ACC112 (cell line): ENCODE data around the gene CHCT1.
"Not testable (repeated sequence)": the region's sequence is repeated elsewhere in the genome, so short reads cannot be mapped to it uniquely, and the experiment has no call there.

Experiments used
- H2AFZ ChIP-seq: fragments of 200-600 bp; sonication (generic); one replicate; pipeline ENCODE4 v1.6.0; 2017; ENCODE audit warnings: antibody characterized with exemption, low read length; ENCODE audit not compliant: unreplicated experiment
- H3K27ac ChIP-seq: fragments of 200-600 bp; sonication (generic); 2 replicates; pipeline ENCODE4 v1.5.1; 2014; ENCODE audit warnings: low read depth, mild to moderate bottlenecking, antibody characterized with exemption, low read length, moderate library complexity
- H3K27me3 ChIP-seq: fragments of 200-600 bp; sonication (generic); 2 replicates; pipeline ENCODE4 v1.6.1; 2014; ENCODE audit warnings: mild to moderate bottlenecking, antibody characterized with exemption, low read length, moderate library complexity, mixed read lengths; ENCODE audit not compliant: insufficient read depth
- H3K36me3 ChIP-seq: fragments of 200-600 bp; sonication (generic); 2 replicates; pipeline ENCODE4 v1.6.1; 2016; ENCODE audit warnings: mild to moderate bottlenecking, antibody characterized with exemption, low read length, moderate library complexity, mixed read lengths; ENCODE audit not compliant: insufficient read depth
- H3K4me1 ChIP-seq: fragments of 200-600 bp; sonication (generic); one replicate; pipeline ENCODE4 v1.6.1; 2016; ENCODE audit warnings: low read length, mixed read lengths; ENCODE audit not compliant: insufficient read depth, unreplicated experiment, control insufficient read depth
- H3K4me3 ChIP-seq: fragments of 200-600 bp; sonication (generic); 2 replicates; pipeline ENCODE4 v1.5.1; 2014; ENCODE audit warnings: mild to moderate bottlenecking, low read depth, low read length
- H3K79me2 ChIP-seq: fragments of 200-600 bp; sonication (generic); one replicate; pipeline ENCODE4 v1.6.0; 2016; ENCODE audit warnings: low read length; ENCODE audit not compliant: control insufficient read depth, unreplicated experiment, insufficient read depth

The CHCT1 gene

DNA sequence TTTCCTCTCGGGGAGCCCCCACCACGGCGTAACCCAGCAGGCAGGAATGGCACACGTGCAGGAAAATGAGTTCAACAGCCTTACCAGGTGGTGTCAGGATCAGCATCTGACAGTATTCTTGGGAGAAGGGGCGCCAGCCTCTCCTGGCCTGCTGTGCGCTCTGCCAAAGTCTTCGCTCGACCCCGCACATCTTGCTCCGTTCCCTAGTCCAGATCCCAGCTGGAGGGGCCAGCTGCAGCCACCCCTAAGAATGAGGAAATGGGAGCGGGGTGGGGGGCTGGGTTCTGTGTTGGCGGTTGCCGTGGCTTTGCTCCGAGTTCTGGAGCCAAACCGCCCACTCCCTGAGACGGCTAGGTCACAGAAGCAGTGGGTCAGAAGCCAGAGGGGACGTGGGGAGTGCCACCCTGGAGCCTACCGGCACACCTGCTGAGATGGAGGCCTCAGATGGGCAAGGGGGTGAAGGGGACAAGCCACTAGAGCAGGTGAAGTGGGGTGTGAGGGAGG is at the start of gene CHCT1:
TSS of gene CHCT1 (plus strand) at position 328 of the 504 bp plus-strand sequence. CDS start at position 432, 104 bp downstream.
- Histone ChIP-seq H3K27ac (no peak within 1 kb of the TSS), H3K36me3 (no peaks in the 10 kb centered on the region), H3K4me1 (peaks cover 5% of the 10 kb centered on the region), H2AFZ (peak within 1 kb of the TSS; percentile 94), H3K27me3 (no peaks in the 10 kb centered on the region), H3K4me3 (peak within 1 kb of the TSS; percentile 85), H3K79me2 (no peaks in the 10 kb centered on the region)

GRCh38 chr17:60372790-60373483 is 49.4 kb upstream of the CHCT1 start:
- Histone ChIP-seq H3K4me3 (no peak overlapping the region), H2AFZ (no peak overlapping the region), H3K79me2 (peaks cover 45% of the 10 kb centered on the region)

DNA sequence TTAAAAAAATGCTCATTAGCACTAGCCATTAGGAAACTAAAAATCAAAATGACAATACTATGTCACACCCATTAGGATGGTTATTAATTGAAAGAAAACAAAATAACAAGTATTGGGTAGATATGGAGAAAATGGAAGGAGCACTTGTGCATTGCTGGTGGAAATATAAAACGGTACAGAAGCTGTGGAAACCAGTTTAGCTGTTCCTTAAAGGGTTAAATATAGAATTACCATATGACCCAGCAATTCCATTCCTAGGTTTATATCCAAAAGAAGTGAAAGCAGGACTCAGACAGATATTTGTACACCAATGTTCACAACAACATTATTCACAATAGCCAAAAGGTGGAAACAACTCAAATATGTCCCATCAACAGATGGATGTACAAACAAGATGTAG is 44.1 kb upstream of the CHCT1 start:
- H3K27ac ChIP-seq, H3K27me3 ChIP-seq, H3K4me1 ChIP-seq, H3K36me3 ChIP-seq, H2AFZ ChIP-seq, H3K4me3 ChIP-seq: not testable (repeated sequence)
- peaks cover 29% of the 10 kb centered on the region for H3K79me2 ChIP-seq

More at GRCh38 chr17:60372790-60373483, 49.4 kb upstream of the CHCT1 start:
- no peaks in the 10 kb centered on the region for H3K36me3 ChIP-seq
- H3K27ac ChIP-seq: peak overlapping the region; percentile 64
- H3K27me3 ChIP-seq: no peaks in the 10 kb centered on the region
- H3K4me1 ChIP-seq: peaks cover 8% of the 10 kb centered on the region

DNA sequence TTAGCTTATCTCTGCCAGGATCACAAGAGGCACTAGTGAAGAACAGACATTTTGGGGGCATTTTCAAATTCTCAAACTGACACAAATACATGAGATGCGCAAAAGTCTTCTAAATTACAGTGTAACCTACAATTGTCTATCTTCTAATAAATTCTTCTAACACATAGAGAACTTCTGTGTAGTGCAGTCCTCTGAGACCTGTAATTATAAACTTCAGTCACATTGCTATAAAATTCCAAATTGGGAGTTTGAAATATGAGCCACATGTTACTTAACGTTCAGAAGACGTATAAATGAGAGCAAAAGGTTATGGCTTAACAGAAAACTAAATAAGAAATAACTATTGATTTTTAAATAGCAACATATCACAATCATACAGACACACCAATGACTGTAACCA is 42.8 kb upstream of the CHCT1 start:
- H3K4me1 ChIP-seq, H3K27ac ChIP-seq, H3K27me3 ChIP-seq, H3K4me3 ChIP-seq, H3K36me3 ChIP-seq, H2AFZ ChIP-seq: not testable (repeated sequence)
- peaks cover 40% of the 10 kb centered on the region for H3K79me2 ChIP-seq

DNA sequence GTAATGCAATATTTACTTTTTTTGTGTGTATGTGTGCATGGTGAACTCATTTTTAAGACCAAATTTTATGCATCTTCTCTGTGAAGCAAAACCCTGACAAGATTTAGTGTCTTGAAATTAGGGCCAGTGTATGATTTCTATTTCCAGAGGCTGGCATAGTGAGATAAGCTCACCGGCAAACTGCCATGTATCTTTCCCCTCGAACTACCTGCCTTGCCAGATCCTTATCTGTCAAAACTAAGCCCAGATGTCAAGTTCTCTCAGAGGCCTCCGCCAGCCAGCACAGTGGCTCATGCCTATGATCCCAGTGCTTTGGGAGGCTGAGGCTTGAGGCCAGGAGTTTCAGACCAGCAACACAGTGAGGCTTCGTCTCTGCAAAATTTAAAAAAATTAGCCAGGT is 40.3 kb upstream of the CHCT1 start:
- no peak overlapping the region for H3K27ac ChIP-seq
- no peak overlapping the region for H3K4me3 ChIP-seq
- H3K79me2 ChIP-seq: peaks cover 63% of the 10 kb centered on the region
- peaks cover 21% of the 10 kb centered on the region for H3K4me1 ChIP-seq
- peaks cover 7% of the 10 kb centered on the region; the same call in 1 of the 2 replicates for H3K36me3 ChIP-seq
- no peak overlapping the region for H2AFZ ChIP-seq
- H3K27me3 ChIP-seq: no peaks in the 10 kb centered on the region

GRCh38 chr17:60383379-60383778 is 38.9 kb upstream of the CHCT1 start:
- peaks cover 30% of the 10 kb centered on the region for H3K4me1 ChIP-seq
- H3K27ac ChIP-seq: peak overlapping the region; percentile 53

DNA sequence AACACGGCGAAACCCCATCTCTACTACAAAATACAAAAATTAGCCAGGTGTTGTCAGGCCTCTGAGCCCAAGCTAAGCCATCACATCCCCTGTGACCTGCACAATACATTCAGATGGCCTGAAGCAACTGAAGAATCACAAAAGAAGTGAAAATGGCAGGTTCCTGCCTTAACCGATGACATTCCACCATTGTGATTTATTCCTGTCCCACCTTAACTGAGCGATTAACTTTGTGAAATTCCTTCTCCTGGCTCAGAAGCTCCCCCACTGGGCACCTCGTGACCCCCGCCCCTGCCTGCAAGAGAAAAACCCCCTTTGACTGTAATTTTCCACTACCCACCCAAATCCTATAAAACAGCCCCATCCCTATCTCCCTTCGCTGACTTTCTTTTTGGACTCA is 37.4 kb upstream of the CHCT1 start:
- H3K4me1 ChIP-seq: peaks cover 43% of the 10 kb centered on the region
- not testable (repeated sequence) for H3K27me3 ChIP-seq, H3K4me3 ChIP-seq, H3K36me3 ChIP-seq, H3K27ac ChIP-seq, H2AFZ ChIP-seq
- peaks cover 80% of the 10 kb centered on the region for H3K79me2 ChIP-seq

More at GRCh38 chr17:60383379-60383778, 38.9 kb upstream of the CHCT1 start:
- Histone ChIP-seq H3K4me3 (no peak overlapping the region), H3K36me3 (peaks cover 5% of the 10 kb centered on the region; the same call in 1 of the 2 replicates), H3K79me2 (peaks cover 66% of the 10 kb centered on the region), H3K27me3 (no peaks in the 10 kb centered on the region), H2AFZ (no peak overlapping the region)

GRCh38 chr17:60386147-60387058 is 35.9 kb upstream of the CHCT1 start:
- H3K4me1 ChIP-seq: peaks cover 45% of the 10 kb centered on the region

DNA sequence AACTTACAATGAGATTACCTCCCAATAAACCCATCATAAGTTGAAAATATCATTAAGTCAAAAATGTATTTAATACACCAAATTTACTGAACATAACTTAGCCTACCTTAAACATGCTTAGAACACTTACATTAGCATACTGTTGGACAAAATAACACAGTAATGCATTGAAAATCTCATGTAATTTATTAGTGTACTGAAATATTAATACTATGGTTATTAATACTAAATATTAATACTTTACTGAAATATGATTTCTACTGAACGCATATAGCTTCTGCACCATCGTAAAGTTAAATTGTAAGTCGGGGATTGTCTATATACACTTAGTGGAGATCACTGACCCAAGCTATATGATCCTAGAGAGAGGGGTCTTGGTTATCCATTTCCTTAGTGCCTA is 34.6 kb upstream of the CHCT1 start:
- Histone ChIP-seq H3K27ac (no peak overlapping the region), H3K27me3 (no peaks in the 10 kb centered on the region), H2AFZ (no peak overlapping the region), H3K36me3 (no peaks in the 10 kb centered on the region), H3K79me2 (peaks cover 87% of the 10 kb centered on the region), H3K4me3 (no peak overlapping the region), H3K4me1 (peaks cover 45% of the 10 kb centered on the region)

More at GRCh38 chr17:60386147-60387058, 35.9 kb upstream of the CHCT1 start:
- Histone ChIP-seq H2AFZ (no peak overlapping the region), H3K36me3 (peaks cover 3% of the 10 kb centered on the region; the same call in 1 of the 2 replicates), H3K27me3 (no peaks in the 10 kb centered on the region), H3K27ac (no peak overlapping the region), H3K4me3 (no peak overlapping the region), H3K79me2 (peaks cover 92% of the 10 kb centered on the region)

- H3K4me1 ChIP-seq: peaks cover 47% of the 10 kb centered on the region
These were observed 33.5 kb upstream of the CHCT1 start for GRCh38 chr17:60388742-60389141.

More at GRCh38 chr17:60388742-60389141, 33.5 kb upstream of the CHCT1 start:
- no peaks in the 10 kb centered on the region for H3K36me3 ChIP-seq
- peak overlapping the region; percentile 37 for H3K4me3 ChIP-seq
- H2AFZ ChIP-seq: no peak overlapping the region
- H3K27me3 ChIP-seq: no peaks in the 10 kb centered on the region
- no peak overlapping the region for H3K27ac ChIP-seq
- H3K79me2 ChIP-seq: peaks cover 77% of the 10 kb centered on the region
